IPS DF 6.9 (cell line): ENCODE data around the gene IL17RB.

ENCODE experiments used
- DNase-seq: peaks from one replicate; pipeline ENCODE4 v3.0.0-alpha.2; 2013; ENCODE audit warnings: low read depth, low spot score
- H3K27ac ChIP-seq: one replicate; pipeline ENCODE4 v1.5.1; 2013; ENCODE audit warnings: low read length, control low read depth
- H3K27me3 ChIP-seq: 2 replicates; pipeline ENCODE4 v1.6.1; 2013; ENCODE audit warnings: mild to moderate bottlenecking, low read length; ENCODE audit not compliant: control insufficient read depth, insufficient read depth
- H3K36me3 ChIP-seq: 2 replicates; pipeline ENCODE4 v1.6.1; 2013; ENCODE audit warnings: low read length; ENCODE audit not compliant: control insufficient read depth, insufficient read depth
- H3K4me1 ChIP-seq: 2 replicates; pipeline ENCODE4 v1.6.1; 2013; ENCODE audit warnings: low read length; ENCODE audit not compliant: control insufficient read depth, insufficient read depth
- H3K4me3 ChIP-seq: 2 replicates; pipeline ENCODE4 v1.5.1; 2013; ENCODE audit warnings: mild to moderate bottlenecking, low read length
- H3K9me3 ChIP-seq: 2 replicates; pipeline ENCODE4 v1.6.1; 2013; ENCODE audit warnings: low read length, inconsistent platforms; ENCODE audit not compliant: control insufficient read depth, insufficient read depth
- WGBS: extraction: QIAGEN DNeasy Blood & Tissue Kit; methylation state at CpG from one replicate; pipeline ENCODE4 v1.1.7; 2013; ENCODE audit warnings: mixed read lengths, missing lambda C conversion rate; ENCODE audit not compliant: insufficient read length, insufficient coverage; 5-methylcytosine and 5-hydroxymethylcytosine counted together

Gene IL17RB, protein sequence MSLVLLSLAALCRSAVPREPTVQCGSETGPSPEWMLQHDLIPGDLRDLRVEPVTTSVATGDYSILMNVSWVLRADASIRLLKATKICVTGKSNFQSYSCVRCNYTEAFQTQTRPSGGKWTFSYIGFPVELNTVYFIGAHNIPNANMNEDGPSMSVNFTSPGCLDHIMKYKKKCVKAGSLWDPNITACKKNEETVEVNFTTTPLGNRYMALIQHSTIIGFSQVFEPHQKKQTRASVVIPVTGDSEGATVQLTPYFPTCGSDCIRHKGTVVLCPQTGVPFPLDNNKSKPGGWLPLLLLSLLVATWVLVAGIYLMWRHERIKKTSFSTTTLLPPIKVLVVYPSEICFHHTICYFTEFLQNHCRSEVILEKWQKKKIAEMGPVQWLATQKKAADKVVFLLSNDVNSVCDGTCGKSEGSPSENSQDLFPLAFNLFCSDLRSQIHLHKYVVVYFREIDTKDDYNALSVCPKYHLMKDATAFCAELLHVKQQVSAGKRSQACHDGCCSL

DNA sequence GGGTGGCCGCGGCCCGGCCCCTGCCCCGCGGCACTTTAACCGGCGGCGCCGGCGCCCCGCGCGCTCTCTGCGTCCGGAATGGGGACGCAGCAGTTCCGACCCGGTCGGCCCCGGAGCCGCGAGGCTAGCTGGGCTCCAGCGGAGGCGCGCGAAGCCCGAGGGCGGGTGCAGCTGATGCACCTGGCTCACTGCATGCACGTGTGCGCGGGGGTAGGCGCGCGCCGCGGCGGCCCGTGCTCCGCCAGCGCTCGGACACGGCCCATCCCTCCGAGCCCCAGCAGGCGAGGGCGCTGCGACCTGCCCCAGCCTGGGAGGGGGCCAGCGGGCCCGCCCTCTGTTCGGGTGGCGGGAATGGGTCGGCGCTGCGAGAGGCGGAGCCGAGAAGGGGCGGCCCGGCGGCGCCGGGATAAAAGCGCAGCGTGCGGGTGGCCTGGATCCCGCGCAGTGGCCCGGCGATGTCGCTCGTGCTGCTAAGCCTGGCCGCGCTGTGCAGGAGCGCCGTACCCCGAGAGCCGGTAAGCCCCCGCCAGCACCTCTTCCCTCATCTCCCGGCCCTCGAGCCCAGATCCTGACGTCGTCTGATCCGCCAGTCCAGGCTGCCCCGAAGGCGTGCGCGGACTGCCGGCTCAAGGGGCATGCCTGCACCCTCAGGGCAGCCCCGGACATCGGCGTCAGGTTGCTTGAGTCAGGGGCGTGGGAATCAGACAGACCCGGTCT, at the start of gene IL17RB, which contains the start of gene CHDH:
Gene IL17RB, plus strand, starts transcription at position 435 of the 717 bp plus-strand sequence. Its CDS starts 21 bp downstream, at position 456.
Gene CHDH, minus strand, starts transcription at position 286 of the 717 bp plus-strand sequence. CDS start 22,411 bp downstream, outside the sequence.
- Histone ChIP-seq H3K36me3 (no peaks in the 10 kb centered on the region), H3K4me1 (peaks cover 12% of the 10 kb centered on the region), H3K9me3 (no peaks in the 10 kb centered on the region), H3K27me3 (peaks cover 7% of the 10 kb centered on the region; the same call in 1 of the 2 replicates), H3K4me3 (peak within 1 kb of the TSS; percentile 67), H3K27ac (no peak within 1 kb of the TSS)
- peak; percentile 39 for DNase-seq
- whole genome bisulfite sequencing = no CpG with 5 or more reads among the region's 91 CpGs

DNA sequence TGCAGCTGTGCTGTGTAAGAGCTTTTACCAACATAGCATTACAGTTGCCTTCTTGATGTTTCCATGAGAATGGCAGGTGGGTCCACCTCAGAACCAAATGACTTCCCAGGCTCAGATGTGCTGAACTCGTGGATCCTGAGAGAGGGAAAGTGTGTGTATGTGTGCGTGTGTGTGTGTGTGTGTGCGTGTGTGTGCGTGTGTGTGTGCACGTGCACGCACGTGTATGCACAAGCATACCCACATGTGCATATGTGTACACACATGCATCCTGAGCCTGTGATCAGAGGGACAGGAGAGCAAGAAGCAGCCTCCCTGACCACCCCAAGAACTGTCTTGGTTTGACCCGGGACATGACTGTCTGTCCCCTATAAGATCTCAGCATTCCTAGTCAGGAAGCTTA, 48.2 kb upstream of the IL17RB start:
- Histone ChIP-seq H3K4me3 (no peak overlapping the region), H3K27ac (no peak overlapping the region), H3K9me3 (no peaks in the 10 kb centered on the region), H3K4me1 (no peaks in the 10 kb centered on the region), H3K27me3 (no peaks in the 10 kb centered on the region), H3K36me3 (no peaks in the 10 kb centered on the region)
- WGBS = no CpG with 5 or more reads among the region's 8 CpGs
- DNase-seq = no peak

DNA sequence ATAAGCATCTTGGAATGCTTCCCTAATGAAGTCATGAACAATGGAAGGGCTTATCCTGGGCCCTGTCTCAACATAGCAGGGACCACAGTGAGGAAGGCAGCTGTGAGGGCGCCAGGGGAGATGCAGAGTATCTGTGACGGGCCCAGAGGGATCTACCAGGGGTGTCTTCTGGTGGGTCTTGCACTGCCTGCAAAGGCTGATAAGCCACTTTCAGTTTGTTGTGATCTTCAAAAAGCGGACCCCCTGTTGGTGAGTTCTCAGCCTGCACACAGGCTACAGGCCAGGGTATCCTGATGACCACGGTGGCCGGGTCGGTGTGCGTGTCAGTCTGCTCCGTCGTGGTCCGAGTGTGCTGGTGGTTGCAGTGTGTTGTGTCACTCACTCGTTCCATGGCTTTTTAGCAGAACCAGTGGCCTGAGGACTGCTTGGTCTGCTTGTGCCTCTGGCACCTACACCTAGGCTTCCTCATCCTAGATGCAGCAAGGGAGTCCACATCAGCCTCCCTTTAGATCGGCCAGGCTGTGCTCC, 47.0 kb upstream of the IL17RB start:
- H3K36me3 ChIP-seq = no peaks in the 10 kb centered on the region
- no peaks in the 10 kb centered on the region for H3K9me3 ChIP-seq
- no peaks in the 10 kb centered on the region; the same call in 1 of the 2 replicates for H3K4me1 ChIP-seq
- H3K27me3 ChIP-seq = no peaks in the 10 kb centered on the region
- no CpG with 5 or more reads among the region's 12 CpGs for WGBS
- no peak overlapping the region for H3K4me3 ChIP-seq
- H3K27ac ChIP-seq = no peak overlapping the region
- no peak for DNase-seq

DNA sequence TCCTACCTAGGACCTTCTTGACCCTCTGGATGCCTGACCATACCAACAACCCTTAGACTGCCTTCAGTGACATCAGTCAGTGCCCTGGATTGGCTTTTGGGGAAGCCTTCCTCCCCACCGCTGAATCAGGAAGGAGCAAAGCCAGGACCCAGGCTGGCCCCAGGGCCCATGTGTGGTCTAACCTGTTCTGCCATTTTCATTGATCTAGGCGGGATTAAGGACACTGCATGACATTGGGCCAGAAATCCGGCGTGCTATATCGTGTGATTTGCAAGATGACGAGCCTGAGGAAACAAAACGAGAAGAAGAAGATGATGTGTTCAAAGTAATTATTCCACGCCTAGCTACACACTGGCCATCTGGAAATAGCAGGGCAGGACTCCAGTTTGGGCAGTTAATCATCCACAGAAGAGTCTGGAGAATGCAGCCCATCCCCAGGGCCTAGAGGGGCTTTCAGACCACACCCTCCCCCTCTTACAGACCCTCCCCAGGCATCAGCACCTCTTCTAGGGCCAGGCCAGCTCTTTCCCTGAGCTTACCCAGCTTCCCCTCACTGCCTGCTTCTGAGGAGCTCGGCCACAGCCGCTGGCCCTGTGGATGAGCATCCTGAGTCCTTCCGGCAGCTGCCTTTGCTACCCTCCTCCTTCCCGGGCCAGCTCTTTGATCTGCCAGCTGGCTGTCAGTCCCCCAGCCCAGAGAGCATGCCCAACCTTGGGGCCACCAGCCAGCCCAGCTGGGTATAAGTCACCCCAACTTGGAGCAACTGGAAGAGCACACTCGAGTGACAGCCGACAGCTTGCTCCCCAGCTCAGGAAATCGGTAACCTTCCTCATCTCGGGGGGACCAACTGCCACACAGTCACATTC, 46.1 kb upstream of the IL17RB start:
- Histone ChIP-seq H3K9me3 (no peaks in the 10 kb centered on the region), H3K27me3 (no peaks in the 10 kb centered on the region), H3K4me1 (no peaks in the 10 kb centered on the region; the same call in 1 of the 2 replicates), H3K36me3 (no peaks in the 10 kb centered on the region), H3K27ac (no peak overlapping the region), H3K4me3 (no peak overlapping the region)
- no peak for DNase-seq
- no CpG with 5 or more reads among the region's 16 CpGs for WGBS

DNA sequence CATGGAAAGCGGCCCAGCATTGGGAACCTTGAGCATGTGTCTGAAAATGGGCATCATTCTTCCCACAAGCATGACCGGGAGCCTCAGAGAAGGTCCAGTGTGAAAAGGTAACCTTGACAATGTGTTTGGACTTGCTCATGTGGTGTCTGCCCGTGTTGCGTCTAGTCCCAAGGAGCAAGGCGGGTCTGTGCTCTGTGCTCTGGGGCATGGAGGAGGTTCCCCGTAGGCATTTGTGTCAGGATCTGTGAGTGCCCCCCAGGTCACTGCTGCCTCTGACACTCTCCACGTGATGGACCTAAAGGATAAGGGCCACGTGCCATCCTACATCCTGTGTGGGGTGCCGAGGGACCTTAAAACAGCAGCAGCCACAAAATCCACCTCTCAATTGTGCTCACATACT, 45.0 kb upstream of the IL17RB start:
- Histone ChIP-seq H3K36me3 (no peaks in the 10 kb centered on the region), H3K27ac (no peak overlapping the region), H3K27me3 (no peaks in the 10 kb centered on the region), H3K4me3 (no peak overlapping the region), H3K9me3 (no peaks in the 10 kb centered on the region), H3K4me1 (no peaks in the 10 kb centered on the region; the same call in 1 of the 2 replicates)
- no peak for DNase-seq
- WGBS = no CpG with 5 or more reads among the region's 9 CpGs

DNA sequence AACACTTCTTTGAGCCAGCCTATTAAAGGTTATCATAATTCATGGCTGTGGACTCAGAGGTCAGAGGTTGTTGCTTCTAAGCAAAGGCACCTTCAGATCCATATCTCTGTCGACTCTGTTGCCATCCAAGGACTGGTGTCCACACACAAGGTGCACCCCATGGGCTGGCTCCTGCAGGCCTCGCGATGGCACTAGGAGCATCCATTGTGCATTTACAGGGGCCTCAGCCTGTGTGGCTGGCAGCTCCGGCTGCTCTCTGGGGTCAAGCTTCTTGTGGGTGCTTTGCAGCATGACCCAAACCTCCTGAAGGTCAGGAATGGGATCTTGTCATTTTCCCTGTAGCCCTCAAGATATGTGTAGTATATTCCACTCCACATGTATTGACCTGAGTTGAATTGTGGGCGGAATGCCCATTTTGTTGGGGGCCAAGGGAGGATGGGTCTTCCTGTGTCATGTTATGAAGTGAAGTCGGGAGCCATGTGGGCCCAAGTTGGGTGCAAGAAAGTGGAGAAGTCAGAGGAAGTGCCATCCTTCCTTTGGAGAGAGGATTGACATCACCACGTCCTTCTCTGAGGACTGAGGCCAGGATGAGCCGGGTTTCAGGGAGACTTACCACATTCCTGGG, 44.0 kb upstream of the IL17RB start:
- Histone ChIP-seq H3K27me3 (no peaks in the 10 kb centered on the region), H3K36me3 (no peaks in the 10 kb centered on the region), H3K4me1 (no peaks in the 10 kb centered on the region; the same call in 1 of the 2 replicates), H3K4me3 (no peak overlapping the region), H3K27ac (no peak overlapping the region), H3K9me3 (no peaks in the 10 kb centered on the region)
- no CpG with 5 or more reads among the region's 8 CpGs for WGBS
- no peak for DNase-seq

DNA sequence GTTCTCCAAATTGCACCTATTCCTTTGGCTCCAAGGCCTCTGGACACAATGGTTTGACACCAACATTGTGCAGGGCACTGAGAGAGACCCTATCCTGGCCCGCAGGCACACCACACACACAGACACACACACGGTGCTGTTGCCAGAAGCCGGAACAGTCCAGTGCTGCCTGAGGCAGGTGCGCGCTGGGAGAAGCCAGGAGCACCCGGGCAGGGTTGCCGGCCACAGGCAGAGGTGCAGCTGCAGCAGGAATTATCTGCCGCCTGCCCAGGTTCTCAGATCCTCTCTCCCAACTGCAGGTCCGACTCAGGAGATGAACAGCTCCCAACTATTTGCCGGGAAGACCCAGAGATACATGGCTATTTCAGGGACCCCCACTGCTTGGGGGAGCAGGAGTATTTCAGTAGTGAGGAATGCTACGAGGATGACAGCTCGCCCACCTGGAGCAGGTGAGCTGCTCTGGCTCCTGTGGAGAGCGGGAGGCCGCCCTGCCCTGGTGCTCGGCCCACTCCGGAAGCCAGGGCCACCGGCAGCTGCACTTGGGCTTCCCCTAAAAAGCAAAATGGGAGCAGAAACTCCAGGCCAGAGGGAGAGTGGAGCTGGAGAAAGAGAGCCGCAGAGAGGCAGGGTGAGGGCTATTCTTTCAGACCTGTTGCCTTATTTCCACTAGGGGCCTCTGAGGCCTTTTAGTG, 43.1 kb upstream of the IL17RB start:
- H3K4me3 ChIP-seq = no peak overlapping the region
- H3K27me3 ChIP-seq = no peaks in the 10 kb centered on the region
- no peak overlapping the region for H3K27ac ChIP-seq
- H3K36me3 ChIP-seq = no peaks in the 10 kb centered on the region
- H3K9me3 ChIP-seq = no peaks in the 10 kb centered on the region
- no peaks in the 10 kb centered on the region; the same call in 1 of the 2 replicates for H3K4me1 ChIP-seq
- no peak for DNase-seq
- no CpG with 5 or more reads among the region's 18 CpGs for WGBS

DNA sequence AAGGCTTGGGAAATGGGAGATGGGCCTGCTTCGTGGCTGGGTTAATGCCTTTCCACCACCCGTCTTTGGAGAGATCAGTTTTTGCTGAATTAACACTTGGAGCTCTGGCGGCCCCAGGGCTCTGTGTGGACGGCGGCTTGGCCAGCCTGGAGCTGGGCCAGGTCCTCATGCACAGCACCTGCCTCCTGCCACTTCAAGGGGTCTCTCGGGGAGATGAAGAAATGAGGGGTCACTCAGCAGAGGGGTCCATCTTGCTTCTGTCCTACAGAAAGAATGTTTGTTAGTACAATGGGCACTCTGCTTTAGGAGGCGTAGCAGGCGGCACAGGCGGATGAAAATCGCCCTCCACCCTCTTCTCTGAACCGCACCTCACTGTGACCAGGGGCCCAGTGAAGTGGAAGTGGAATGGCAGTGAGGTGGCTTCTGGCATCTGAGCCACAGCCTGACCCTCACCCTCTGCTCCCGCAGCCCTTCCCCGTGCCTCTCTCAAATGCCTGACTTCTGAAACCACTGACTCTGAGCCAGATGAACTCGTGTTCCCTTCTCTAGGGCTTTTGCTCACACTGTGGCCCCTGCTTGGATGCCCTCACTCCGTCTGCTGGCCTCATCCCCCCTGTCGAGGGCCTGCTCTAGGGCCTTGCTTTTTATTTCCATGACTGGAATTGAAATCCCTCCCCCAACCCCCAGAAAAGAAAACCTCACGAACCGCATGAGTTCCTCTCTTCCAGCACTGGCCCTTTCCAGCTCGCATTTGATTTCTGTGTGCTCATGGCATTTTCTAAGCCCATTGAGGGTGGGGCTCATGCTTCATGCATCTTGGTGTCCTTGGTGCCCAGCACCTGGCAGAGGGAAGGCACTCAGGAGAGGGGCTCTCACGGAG, 42.3 kb upstream of the IL17RB start:
- H3K4me1 ChIP-seq = no peaks in the 10 kb centered on the region; the same call in 1 of the 2 replicates
- DNase-seq = no peak
- H3K27me3 ChIP-seq = no peaks in the 10 kb centered on the region
- H3K4me3 ChIP-seq = no peak overlapping the region
- H3K27ac ChIP-seq = no peak overlapping the region
- no peaks in the 10 kb centered on the region for H3K36me3 ChIP-seq
- WGBS = no CpG with 5 or more reads among the region's 20 CpGs
- no peaks in the 10 kb centered on the region for H3K9me3 ChIP-seq
